Thymus (tissue), 11 donors: ENCODE measurements around the gene CDH13. TPM values are rescaled to one million over a fixed set of nuclear protein-coding genes. Genes with fewer than 3 reads are reported as not detected.

Source experiments
- DNase-seq, 9 donors: peaks; one replicate each; pipeline ENCODE4 v3.0.0-alpha.2; 2013; ENCODE audit warnings: low spot score in 9 of 9, low read depth in 6 of 9, missing footprints in 1 of 9
- H3K27ac ChIP-seq, 2 donors: one replicate each; pipeline ENCODE4 v1.5.1; 2013; ENCODE audit warnings: control low read depth in 1 of 2, low read depth in 1 of 2, low read length in 1 of 2, mild to moderate bottlenecking in 1 of 2, moderate library complexity in 1 of 2
- H3K27me3 ChIP-seq, 2 donors: one replicate each; pipeline ENCODE4 v1.5.1; 2013; ENCODE audit warnings: low read length in 1 of 2; ENCODE audit not compliant: control insufficient read depth in 2 of 2, insufficient read depth in 1 of 2
- H3K36me3 ChIP-seq, 2 donors: one replicate each; pipeline ENCODE4 v1.5.1; 2013; ENCODE audit warnings: low read length in 1 of 2, mild to moderate bottlenecking in 1 of 2, moderate library complexity in 1 of 2; ENCODE audit not compliant: control insufficient read depth in 2 of 2, insufficient read depth in 2 of 2
- H3K4me1 ChIP-seq, 2 donors: one replicate each; pipeline ENCODE4 v1.5.1; 2013; ENCODE audit warnings: low read length in 2 of 2; ENCODE audit not compliant: control insufficient read depth in 2 of 2, insufficient read depth in 2 of 2
- H3K4me3 ChIP-seq, 2 donors: one replicate each; pipeline ENCODE4 v1.5.1; 2013; ENCODE audit warnings: low read length in 2 of 2, control low read depth in 1 of 2, mild to moderate bottlenecking in 1 of 2
- H3K9me3 ChIP-seq, 2 donors: one replicate each; pipeline ENCODE4 v1.5.1; 2013; ENCODE audit warnings: low read length in 1 of 2, mild to moderate bottlenecking in 1 of 2; ENCODE audit not compliant: control insufficient read depth in 2 of 2, insufficient read depth in 1 of 2
- WGBS: extraction: QIAGEN DNeasy Blood & Tissue Kit; methylation state at CpG from one replicate; pipeline ENCODE4 v1.1.7; 2013; 5-methylcytosine and 5-hydroxymethylcytosine counted together
- polyA plus RNA-seq: library from polyadenylated mRNA; stranded (reverse); fragments of 200-250 nt; gene quantifications from one replicate; pipeline ENCODE4 v1.2.3, GENCODE V29; 2013
- total RNA-seq: library from RNA; stranded (reverse); fragments of 120-200 nt; gene quantifications from one replicate; pipeline ENCODE4 v1.2.4, GENCODE V29; 2013
- donor health status: healthy.

Gene CDH13
- total and polyA plus RNA-seq, 2 donors: 1.5 to 3.7 TPM

- H3K4me3 ChIP-seq: no peak overlapping the region
- H3K27ac ChIP-seq: no peak overlapping the region
- no peaks in the 10 kb centered on the region for H3K27me3 ChIP-seq
- 97% methylated on average over 4 of the region's 4 CpGs for WGBS
- H3K9me3 ChIP-seq: no peaks in the 10 kb centered on the region
- H3K4me1 ChIP-seq: no peaks in the 10 kb centered on the region
- no peaks in the 10 kb centered on the region for H3K36me3 ChIP-seq
- DNase-seq: no peak
Measured at GRCh38 chr16:83840060-83840617, 1213.4 kb downstream of the CDH13 start.

- Histone ChIP-seq H3K27ac (no peak overlapping the region), H3K9me3 (no peaks in the 10 kb centered on the region), H3K4me1 (no peaks in the 10 kb centered on the region), H3K36me3 (no peaks in the 10 kb centered on the region), H3K27me3 (no peaks in the 10 kb centered on the region), H3K4me3 (no peak overlapping the region)
- no peak for DNase-seq
- WGBS: 79% methylated on average over 7 of the region's 7 CpGs
Measured at GRCh38 chr16:83842291-83842690, 1215.5 kb downstream of the CDH13 start.

- Histone ChIP-seq H3K4me1 (no peaks in the 10 kb centered on the region), H3K27me3 (no peaks in the 10 kb centered on the region), H3K27ac (no peak overlapping the region), H3K36me3 (no peaks in the 10 kb centered on the region), H3K9me3 (no peaks in the 10 kb centered on the region), H3K4me3 (no peak overlapping the region)
- WGBS: 59% methylated on average over 9 of the region's 9 CpGs
- DNase-seq: no peak
Measured at GRCh38 chr16:83842756-83843507, 1216.2 kb downstream of the CDH13 start.

- Histone ChIP-seq H3K9me3 (no peaks in the 10 kb centered on the region), H3K36me3 (no peaks in the 10 kb centered on the region), H3K4me3 (no peak overlapping the region), H3K27me3 (no peaks in the 10 kb centered on the region), H3K4me1 (no peaks in the 10 kb centered on the region), H3K27ac (no peak overlapping the region)
- no peak for DNase-seq
- WGBS: 61% methylated on average over 10 of the region's 10 CpGs
Measured at GRCh38 chr16:83843657-83844056, 1216.9 kb downstream of the CDH13 start.

GRCh38 chr16:83845263-83845662 lies 1218.5 kb downstream of the CDH13 start:
- H3K9me3 ChIP-seq: no peaks in the 10 kb centered on the region
- H3K27me3 ChIP-seq: no peaks in the 10 kb centered on the region
- H3K4me3 ChIP-seq: no peak overlapping the region
- 97% methylated on average over 8 of the region's 8 CpGs for WGBS
- H3K36me3 ChIP-seq: no peaks in the 10 kb centered on the region
- H3K27ac ChIP-seq: no peak overlapping the region
- no peaks in the 10 kb centered on the region for H3K4me1 ChIP-seq
- no peak for DNase-seq

- WGBS: 77% methylated on average over 14 of the region's 14 CpGs
- H3K9me3 ChIP-seq: no peaks in the 10 kb centered on the region
- no peak for DNase-seq
Measured at GRCh38 chr16:83847371-83848225, 1220.8 kb downstream of the CDH13 start.

GRCh38 chr16:83849421-83849820 lies 1222.7 kb downstream of the CDH13 start:
- WGBS: 93% methylated on average over 6 of the region's 6 CpGs
- H3K36me3 ChIP-seq: no peaks in the 10 kb centered on the region

More at GRCh38 chr16:83847371-83848225, 1220.8 kb downstream of the CDH13 start:
- no peaks in the 10 kb centered on the region for H3K4me1 ChIP-seq
- no peak overlapping the region for H3K27ac ChIP-seq
- no peaks in the 10 kb centered on the region for H3K36me3 ChIP-seq
- H3K4me3 ChIP-seq: no peak overlapping the region
- no peaks in the 10 kb centered on the region for H3K27me3 ChIP-seq

More at GRCh38 chr16:83849421-83849820, 1222.7 kb downstream of the CDH13 start:
- no peaks in the 10 kb centered on the region for H3K9me3 ChIP-seq
- no peak overlapping the region for H3K27ac ChIP-seq
- H3K4me3 ChIP-seq: no peak overlapping the region
- no peak for DNase-seq
- no peaks in the 10 kb centered on the region for H3K4me1 ChIP-seq
- no peaks in the 10 kb centered on the region for H3K27me3 ChIP-seq
